OCI-LY7 (cell line): Measurements from ENCODE around the gene PDE5A. TPM values are rescaled to one million over a fixed set of nuclear protein-coding genes. Genes with fewer than 3 reads are reported as not detected.
A peak's percentile ranks its signal among the peaks of the same experiment; 100 is the strongest.
"Not testable (repeated sequence)": the region's sequence is repeated elsewhere in the genome, so short reads cannot be mapped to it uniquely, and the experiment has no call there.

Experiments used
- BruUV-seq: library from RNA; stranded (reverse); fragments of 400-500 nt; replicated peaks from 2 replicates; lab custom pipeline; 2021; lab: Mats Ljungman, UMichigan
- CTCF ChIA-PET: fragments of 300-600 bp; sonication (Branson Sonifier 250); formaldehyde crosslinking; loops from one replicate; lab custom pipeline; 2022; ENCODE audit warnings: antibody characterized with exemption; ENCODE audit not compliant: unreplicated experiment; lab: Charles Lee
- POLR2A ChIA-PET: fragments of 300-600 bp; sonication (Branson Sonifier 250); formaldehyde crosslinking; loops from one replicate; lab custom pipeline; 2022; ENCODE audit warnings: antibody characterized with exemption; lab: Charles Lee
- DNase-seq: peaks from one replicate; pipeline ENCODE4 v3.0.0-alpha.2; 2015; ENCODE audit warnings: low spot score
- H2AFZ ChIP-seq: fragments of 200-600 bp; sonication (generic), shearing (Covaris generic); 2 replicates; pipeline ENCODE4 v1.6.1; 2014; ENCODE audit warnings: mild to moderate bottlenecking, antibody characterized with exemption, low read length, moderate library complexity
- H3K27ac ChIP-seq: fragments of 200-600 bp; sonication (generic); 2 replicates; pipeline ENCODE4 v1.5.1; 2014; ENCODE audit warnings: mixed run types, low read depth, mild to moderate bottlenecking, moderate library complexity, low read length, inconsistent platforms; ENCODE audit not compliant: poor library complexity, severe bottlenecking
- H3K36me3 ChIP-seq: fragments of 200-600 bp; sonication (generic); 2 replicates; pipeline ENCODE4 v1.6.1; 2014; ENCODE audit warnings: mild to moderate bottlenecking, antibody characterized with exemption, low read length, moderate library complexity, mixed read lengths; ENCODE audit not compliant: insufficient read depth
- H3K4me1 ChIP-seq: fragments of 200-600 bp; sonication (generic); 2 replicates; pipeline ENCODE4 v1.5.1; 2014; ENCODE audit warnings: mild to moderate bottlenecking, low read length; ENCODE audit not compliant: insufficient read depth, poor library complexity, severe bottlenecking
- H3K4me2 ChIP-seq: fragments of 200-600 bp; sonication (generic); 2 replicates; pipeline ENCODE4 v1.6.1; 2014; ENCODE audit warnings: mild to moderate bottlenecking, low read length
- H3K4me3 ChIP-seq: fragments of 200-600 bp; sonication (generic); 2 replicates; pipeline ENCODE4 v1.5.1; 2014; ENCODE audit warnings: mild to moderate bottlenecking, low read depth, low read length; ENCODE audit not compliant: poor library complexity, severe bottlenecking
- H3K79me2 ChIP-seq: fragments of 200-600 bp; sonication (generic); 2 replicates; pipeline ENCODE4 v1.6.1; 2016; ENCODE audit warnings: low read depth, mild to moderate bottlenecking, low read length, moderate library complexity, mixed read lengths; ENCODE audit not compliant: insufficient read depth
- H3K9me2 ChIP-seq: fragments of 200-600 bp; sonication (generic); 2 replicates; pipeline ENCODE4 v1.6.1; 2016; ENCODE audit warnings: mild to moderate bottlenecking, low read length, mixed read lengths; ENCODE audit not compliant: insufficient read depth
- H3K9me3 ChIP-seq: fragments of 200-600 bp; sonication (generic); 2 replicates; pipeline ENCODE4 v1.6.1; 2014; ENCODE audit warnings: mild to moderate bottlenecking, mixed run types, low read length, mixed read lengths
- H4K20me1 ChIP-seq: fragments of 200-600 bp; sonication (generic); 2 replicates; pipeline ENCODE4 v1.6.1; 2014; ENCODE audit warnings: mild to moderate bottlenecking, antibody characterized with exemption, low read length, moderate library complexity, mixed read lengths; ENCODE audit not compliant: insufficient read depth
- intact Hi-C: fragments of 100-400 bp; cut with micrococcal nuclease; formaldehyde crosslinking; loops from one replicate; pipeline ENCODE4 v1.10.0; 2022; ENCODE audit not compliant: unreplicated experiment
- small RNA-seq: library from RNA; depleted of rRNA; stranded (forward); fragments of <200 nt; gene quantifications from one replicate; pipeline ENCODE3, GENCODE V24; 2014
- total RNA-seq, 2 experiments: library from RNA; depleted of rRNA in 1 of 2; stranded (reverse); fragments of >200 nt in 1 of 2; shearing (Covaris generic) in 1 of 2; gene quantifications; 2 replicates each; pipeline ENCODE4 v1.2.3, GENCODE V29; 2014 to 2022

Gene PDE5A
- total RNA-seq, 2 experiments from 2014 or later, result 0.22 to 1.4 TPM

DNA sequence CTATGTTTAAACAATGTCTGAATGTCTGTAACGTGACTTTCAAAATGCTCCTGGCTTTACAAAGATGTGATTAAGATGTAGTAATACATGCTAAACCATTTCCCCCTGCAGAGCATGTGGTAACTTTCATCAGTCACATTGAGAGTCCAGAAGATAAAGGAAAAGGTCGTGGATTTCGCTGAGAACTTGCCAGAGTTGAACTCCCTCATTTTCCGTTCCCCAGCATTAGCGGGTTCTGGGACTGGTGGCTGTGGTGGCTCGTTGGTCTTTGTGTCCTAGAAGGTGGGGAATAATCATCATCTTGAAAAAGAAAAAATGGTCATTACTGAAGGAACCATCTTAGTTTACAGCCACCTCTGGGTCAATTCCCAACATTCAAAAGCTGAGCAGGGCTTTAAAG lies 178.8 kb downstream of the PDE5A start:
- H3K9me2 ChIP-seq, H2AFZ ChIP-seq, H3K4me2 ChIP-seq, H3K27ac ChIP-seq, POLR2A ChIA-PET, H3K79me2 ChIP-seq, H3K4me1 ChIP-seq, H3K36me3 ChIP-seq, DNase-seq, H3K4me3 ChIP-seq, CTCF ChIA-PET, H4K20me1 ChIP-seq, H3K9me3 ChIP-seq: not testable (repeated sequence)
- BruUV-seq, result TSS peak; percentile 26
- intact Hi-C loops, result loop anchor here (5.0 kb wide), 1 partner anchor 238 kb away; the partner anchor contains the start of gene USP53

Small RNA genes within 50 kb of the gene (small RNA-seq; reads per million reads assigned to genes)
- gene RF00614, result not detected
